PC-3 (cell line): ENCODE measurements around the gene DYSF. TPM values are rescaled to one million over a fixed set of nuclear protein-coding genes. Genes with fewer than 3 reads are reported as not detected.

ENCODE experiments used
- ATAC-seq: fragments of 200-7000 bp; cut with Tn5 transposase; 2 replicates; pipeline ENCODE4 v1.9.1; 2020; ENCODE audit warnings: mild to moderate bottlenecking, moderate library complexity
- BruUV-seq: library from RNA; stranded (reverse); fragments of 400-500 nt; replicated peaks from 2 replicates; lab custom pipeline; 2021; lab: Mats Ljungman, UMichigan
- CTCF ChIA-PET: fragments of 300-600 bp; sonication (Branson Sonifier 250); formaldehyde crosslinking; loops from one replicate; lab custom pipeline; 2022; ENCODE audit warnings: antibody characterized with exemption; lab: Charles Lee
- POLR2A ChIA-PET: fragments of 300-600 bp; sonication (Branson Sonifier 250); formaldehyde crosslinking; loops from one replicate; lab custom pipeline; 2022; ENCODE audit warnings: antibody characterized with exemption; ENCODE audit not compliant: unreplicated experiment; lab: Charles Lee
- DNase-seq: peaks from one replicate; pipeline ENCODE4 v3.0.0-alpha.2; 2015
- H2AFZ ChIP-seq: fragments of 300-600 bp; sonication (generic); 2 replicates; pipeline ENCODE4 v1.6.0; 2016; ENCODE audit warnings: antibody characterized with exemption, low read length
- H3F3A ChIP-seq: fragments of 300-600 bp; sonication (generic); one replicate; pipeline ENCODE4 v1.6.0; 2017; ENCODE audit warnings: antibody characterized with exemption, low read length, control low read depth, mild to moderate bottlenecking; ENCODE audit not compliant: unreplicated experiment
- H3K27ac ChIP-seq: fragments of 300-600 bp; sonication (generic); 2 replicates; pipeline ENCODE4 v1.5.1; 2016; ENCODE audit warnings: mild to moderate bottlenecking, low read length
- H3K27me3 ChIP-seq: fragments of 300-600 bp; sonication (generic); 2 replicates; pipeline ENCODE4 v1.6.1; 2016; ENCODE audit warnings: low read length, mixed read lengths
- H3K36me3 ChIP-seq: fragments of 300-600 bp; sonication (generic); 2 replicates; pipeline ENCODE4 v1.6.1; 2016; ENCODE audit warnings: low read depth, mixed run types, low read length, mixed read lengths
- H3K4me1 ChIP-seq: fragments of 300-600 bp; sonication (generic); 2 replicates; pipeline ENCODE4 v1.5.1; 2016; ENCODE audit warnings: low read length; ENCODE audit not compliant: insufficient read depth
- H3K4me2 ChIP-seq: fragments of 300-600 bp; sonication (generic); 2 replicates; pipeline ENCODE4 v1.6.0; 2016; ENCODE audit warnings: low read length
- H3K4me3 ChIP-seq: fragments of 300-600 bp; sonication (generic); 2 replicates; pipeline ENCODE4 v1.5.1; 2016; ENCODE audit warnings: mild to moderate bottlenecking, low read length, mixed read lengths
- H3K79me2 ChIP-seq: fragments of 300-600 bp; sonication (generic); 2 replicates; pipeline ENCODE4 v1.6.1; 2017; ENCODE audit warnings: low read length, mixed read lengths
- H3K9ac ChIP-seq: fragments of 300-600 bp; sonication (generic); 2 replicates; pipeline ENCODE4 v1.6.0; 2016; ENCODE audit warnings: mild to moderate bottlenecking, low read length
- H3K9me2 ChIP-seq: fragments of 300-600 bp; sonication (generic); replicated peaks from 2 replicates; pipeline ENCODE4 v1.6.1; 2016; ENCODE audit warnings: mixed run types, low read length, mixed read lengths
- H3K9me3 ChIP-seq: fragments of 300-600 bp; sonication (generic); 2 replicates; pipeline ENCODE4 v1.6.1; 2016; ENCODE audit warnings: low read length, mixed read lengths
- H4K20me1 ChIP-seq: fragments of 300-600 bp; sonication (generic); 2 replicates; pipeline ENCODE4 v1.6.1; 2016; ENCODE audit warnings: low read length, mixed read lengths
- CTCF ChIP-seq: fragments of 300-600 bp; sonication (generic); conservative IDR thresholded peaks from 2 replicates; pipeline ENCODE4 v1.5.1; 2017; ENCODE audit warnings: antibody characterized with exemption, low read depth, mild to moderate bottlenecking, low read length
- EZH2 ChIP-seq: fragments of 300-600 bp; sonication (generic); IDR thresholded peaks from one replicate; pipeline ENCODE4 v1.6.1; 2017; ENCODE audit warnings: antibody characterized with exemption, mild to moderate bottlenecking, low read length; ENCODE audit not compliant: unreplicated experiment
- EZH2phosphoT487 ChIP-seq: fragments of 300-600 bp; sonication (generic); IDR thresholded peaks from 2 replicates; pipeline ENCODE4 v1.6.1; 2018; ENCODE audit warnings: mild to moderate bottlenecking, antibody characterized with exemption, low read length, borderline replicate concordance
- intact Hi-C: fragments of 100-400 bp; cut with micrococcal nuclease; formaldehyde crosslinking; loops from 2 replicates; pipeline ENCODE4 v1.9.0; 2023
- total RNA-seq: library from RNA; depleted of rRNA; stranded (reverse); fragments of >200 nt; gene quantifications from 2 replicates; pipeline ENCODE4 v1.2.3, GENCODE V29; 2014

Gene DYSF
- total RNA-seq, 1 experiment from 2014 or later = 13.0 TPM

- POLR2A ChIA-PET = no interaction called here
- no peak overlapping the region for H3K4me2 ChIP-seq
- no peak overlapping the region for H3K9ac ChIP-seq
- H4K20me1 ChIP-seq = no peaks in the 10 kb centered on the region
- no peaks in the 10 kb centered on the region for H3K4me1 ChIP-seq
- no peak for ATAC-seq
- H3K9me2 ChIP-seq = no peaks in the 10 kb centered on the region
- H2AFZ ChIP-seq = no peak overlapping the region
- no TSS peak for BruUV-seq
- TF ChIP-seq CTCF (no peak), EZH2 (no peak)
- H3K4me3 ChIP-seq = no peak overlapping the region
- no peaks in the 10 kb centered on the region for H3K79me2 ChIP-seq
- no peaks in the 10 kb centered on the region for H3K36me3 ChIP-seq
- H3K27ac ChIP-seq = no peak overlapping the region
- H3K9me3 ChIP-seq = no peaks in the 10 kb centered on the region
- DNase-seq = no peak
- no peaks in the 10 kb centered on the region for H3K27me3 ChIP-seq
- H3F3A ChIP-seq = no peaks in the 10 kb centered on the region
- intact Hi-C loops = no loop called here
- CTCF ChIA-PET = no interaction called here
Observed at GRCh38 chr2:71687412-71687811, 234.1 kb downstream of the DYSF start.

GRCh38 chr2:71688530-71688929 is 235.2 kb downstream of the DYSF start:
- Histone ChIP-seq H4K20me1 (no peaks in the 10 kb centered on the region), H3K9me3 (no peaks in the 10 kb centered on the region), H3F3A (no peaks in the 10 kb centered on the region), H3K27ac (no peak overlapping the region), H3K9me2 (no peaks in the 10 kb centered on the region), H3K9ac (no peak overlapping the region), H3K4me1 (no peaks in the 10 kb centered on the region), H3K36me3 (no peaks in the 10 kb centered on the region), H3K27me3 (no peaks in the 10 kb centered on the region), H3K79me2 (no peaks in the 10 kb centered on the region), H3K4me3 (no peak overlapping the region), H2AFZ (no peak overlapping the region), H3K4me2 (no peak overlapping the region)
- TF ChIP-seq CTCF (no peak), EZH2 (no peak), EZH2phosphoT487 (no peak)
- ChIA-PET CTCF (interaction anchor here (0.5 kb wide), 1 partner anchor 102 kb away, joined by 13 read pairs; no protein-coding TSS in a partner anchor), POLR2A (no interaction called here)
- BruUV-seq = no TSS peak
- intact Hi-C loops = no loop called here
- DNase-seq (no peak), ATAC-seq (no peak)

GRCh38 chr2:71689393-71689792 is 236.0 kb downstream of the DYSF start:
- Histone ChIP-seq H3K4me2 (no peak overlapping the region), H3K9me2 (no peaks in the 10 kb centered on the region), H3F3A (no peaks in the 10 kb centered on the region), H3K4me3 (no peak overlapping the region), H3K9ac (no peak overlapping the region), H2AFZ (no peak overlapping the region), H4K20me1 (no peaks in the 10 kb centered on the region), H3K27me3 (no peaks in the 10 kb centered on the region), H3K4me1 (no peaks in the 10 kb centered on the region), H3K9me3 (no peaks in the 10 kb centered on the region), H3K79me2 (no peaks in the 10 kb centered on the region), H3K27ac (no peak overlapping the region), H3K36me3 (no peaks in the 10 kb centered on the region)
- POLR2A ChIA-PET = no interaction called here
- no TSS peak for BruUV-seq
- DNase-seq = no peak
- intact Hi-C loops = no loop called here
- TF ChIP-seq CTCF (no peak), EZH2 (no peak), EZH2phosphoT487 (no peak)
- CTCF ChIA-PET = no interaction called here
- ATAC-seq = no peak
